ENCODE data around the gene KIFC1.

- TF ChIP-seq CTCF (conservative IDR thresholded peaks at IDR 0.05 in 1 of 2, IDR thresholded peaks at IDR 0.05 in 1 of 2; ENCODE audit: low read depth in 1 of 2, low read length in 2 of 2) (no peak), EZH2 (IDR thresholded peaks at IDR 0.05; ENCODE audit: low read length, missing control alignments) (no peak)
These were observed 47.5 kb downstream of the KIFC1 start for GRCh38 chr6:33438978-33439594.
